HG03571 (cell line): ENCODE results near the gene TEX54.
"Not testable (repeated sequence)": the region's sequence is repeated elsewhere in the genome, so short reads cannot be mapped to it uniquely, and the experiment has no call there.

Source experiments
- ATAC-seq: cut with Tn5 transposase; IDR thresholded peaks from one replicate; pipeline ENCODE4 v1.9.1; 2021; ENCODE audit not compliant: unreplicated experiment

Gene TEX54

GRCh38 chr11:62832336-62833234 is at the start of gene TEX54:
TEX54 (minus strand) TSS chr11:62832841.
- ATAC-seq = peak; percentile 10

- ATAC-seq = no peak
These were observed 49.7 kb upstream of the TEX54 start for GRCh38 chr11:62882431-62882749.

GRCh38 chr11:62881579-62882430 is 49.2 kb upstream of the TEX54 start:
- peak; percentile 39 for ATAC-seq

- ATAC-seq = peak; percentile 61
These were observed 48.4 kb upstream of the TEX54 start, which contains the start of gene SLC3A2 for GRCh38 chr11:62880803-62881578. SLC3A2 (plus strand) TSS chr11:62880896; CDS start chr11:62881024, 128 bp downstream.

- ATAC-seq = peak; percentile 8
These were observed 47.7 kb upstream of the TEX54 start for GRCh38 chr11:62880231-62880802.

- ATAC-seq = no peak
These were observed 46.8 kb upstream of the TEX54 start for GRCh38 chr11:62879235-62879978.

GRCh38 chr11:62876712-62877111 is 44.1 kb upstream of the TEX54 start:
- ATAC-seq = no peak

- ATAC-seq = no peak
These were observed 43.2 kb upstream of the TEX54 start for GRCh38 chr11:62875698-62876478.

- no peak for ATAC-seq
These were observed 42.2 kb upstream of the TEX54 start for GRCh38 chr11:62874851-62875250.

- no peak for ATAC-seq
These were observed 33.0 kb upstream of the TEX54 start for GRCh38 chr11:62865635-62866034.

GRCh38 chr11:62863687-62864335 is 31.2 kb upstream of the TEX54 start:
- ATAC-seq = no peak

- ATAC-seq = not testable (repeated sequence)
These were observed 29.0 kb upstream of the TEX54 start for GRCh38 chr11:62861564-62862192.

- ATAC-seq = no peak
These were observed 28.4 kb upstream of the TEX54 start for GRCh38 chr11:62860835-62861563.

GRCh38 chr11:62859281-62859703 is 26.7 kb upstream of the TEX54 start:
- not testable (repeated sequence) for ATAC-seq

GRCh38 chr11:62858201-62858600 is 25.6 kb upstream of the TEX54 start:
- no peak for ATAC-seq

- ATAC-seq = no peak
These were observed 24.9 kb upstream of the TEX54 start for GRCh38 chr11:62857541-62857982.

GRCh38 chr11:62856333-62856895 is 23.8 kb upstream of the TEX54 start:
- ATAC-seq = no peak
